T-helper 1 cell treated with Interleukin-12 subunit alpha and Interleukin-12 subunit beta and Interleukin-4 antibody, amounts not matched to agents 30 μg/mL and 1 μg/mL, for 36 hours (primary cell): ENCODE measurements around the gene ZNF283.

ENCODE experiments used
- H3K27ac Mint-ChIP-seq: one replicate; pipeline ENCODE4 v1.8.0; 2021; ENCODE audit warnings: mild to moderate bottlenecking, mixed read lengths
- H3K27me3 Mint-ChIP-seq: one replicate; pipeline ENCODE4 v1.8.0; 2021; ENCODE audit warnings: low read depth, mixed read lengths
- H3K36me3 Mint-ChIP-seq: one replicate; pipeline ENCODE4 v1.8.0; 2021; ENCODE audit warnings: low read depth, mixed read lengths
- H3K4me1 Mint-ChIP-seq: one replicate; pipeline ENCODE4 v1.8.0; 2021; ENCODE audit warnings: low read depth, mixed read lengths
- H3K4me3 Mint-ChIP-seq: one replicate; pipeline ENCODE4 v1.8.0; 2021; ENCODE audit warnings: mild to moderate bottlenecking, moderate library complexity, mixed read lengths
- H3K9me3 Mint-ChIP-seq: one replicate; pipeline ENCODE4 v1.8.0; 2021; ENCODE audit warnings: mixed read lengths

The ZNF283 gene

GRCh38 chr19:43826787-43827754 is at the start of gene ZNF283:
TSS of gene ZNF283 (plus strand) at chr19:43827321. CDS start at chr19:43833505, 6,184 bp downstream.
- Mint-ChIP-seq H3K27me3 (no peaks in the 10 kb centered on the region), H3K9me3 (peaks cover 31% of the 10 kb centered on the region), H3K27ac (no peak within 1 kb of the TSS), H3K4me3 (peak within 1 kb of the TSS; percentile 85), H3K4me1 (peaks cover 19% of the 10 kb centered on the region), H3K36me3 (peaks cover 27% of the 10 kb centered on the region)

- H3K9me3 Mint-ChIP-seq, result no peaks in the 10 kb centered on the region
- H3K27ac Mint-ChIP-seq, result peak overlapping the region; percentile 93
- no peaks in the 10 kb centered on the region for H3K27me3 Mint-ChIP-seq
- peaks cover 33% of the 10 kb centered on the region for H3K36me3 Mint-ChIP-seq
- H3K4me1 Mint-ChIP-seq, result peaks cover 73% of the 10 kb centered on the region
- H3K4me3 Mint-ChIP-seq, result peak overlapping the region; percentile 86
Measured at GRCh38 chr19:43778651-43779050, 48.5 kb upstream of the ZNF283 start.

GRCh38 chr19:43779147-43779819 is 47.8 kb upstream of the ZNF283 start:
- Mint-ChIP-seq H3K4me3 (peak overlapping the region; percentile 86), H3K27me3 (no peaks in the 10 kb centered on the region), H3K4me1 (peaks cover 80% of the 10 kb centered on the region), H3K36me3 (peaks cover 31% of the 10 kb centered on the region), H3K27ac (peak overlapping the region; percentile 93), H3K9me3 (no peaks in the 10 kb centered on the region)

GRCh38 chr19:43779820-43780219 is 47.3 kb upstream of the ZNF283 start:
- Mint-ChIP-seq H3K4me3 (peak overlapping the region; percentile 86), H3K27me3 (no peaks in the 10 kb centered on the region), H3K9me3 (no peaks in the 10 kb centered on the region), H3K27ac (peak overlapping the region; percentile 93), H3K36me3 (peaks cover 31% of the 10 kb centered on the region), H3K4me1 (peaks cover 82% of the 10 kb centered on the region)

- H3K27me3 Mint-ChIP-seq, result no peaks in the 10 kb centered on the region
- peak within 1 kb of the TSS; percentile 86 for H3K4me3 Mint-ChIP-seq
- peaks cover 22% of the 10 kb centered on the region for H3K36me3 Mint-ChIP-seq
- peak within 1 kb of the TSS; percentile 93 for H3K27ac Mint-ChIP-seq
- H3K4me1 Mint-ChIP-seq, result peaks cover 77% of the 10 kb centered on the region
- no peaks in the 10 kb centered on the region for H3K9me3 Mint-ChIP-seq
Measured at GRCh38 chr19:43780706-43781525, 46.2 kb upstream of the ZNF283 start, which contains the start of gene KCNN4. TSS of gene KCNN4 (minus strand) at chr19:43780973. CDS start at chr19:43780861, 112 bp downstream.

- Mint-ChIP-seq H3K4me3 (peak overlapping the region; percentile 86), H3K9me3 (no peaks in the 10 kb centered on the region), H3K27ac (peak overlapping the region; percentile 93), H3K4me1 (peaks cover 70% of the 10 kb centered on the region), H3K36me3 (peaks cover 18% of the 10 kb centered on the region), H3K27me3 (no peaks in the 10 kb centered on the region)
Measured at GRCh38 chr19:43781630-43782310, 45.4 kb upstream of the ZNF283 start.

GRCh38 chr19:43782311-43782660 is 44.8 kb upstream of the ZNF283 start:
- Mint-ChIP-seq H3K4me3 (peak overlapping the region; percentile 49), H3K9me3 (no peaks in the 10 kb centered on the region), H3K4me1 (peaks cover 65% of the 10 kb centered on the region), H3K27me3 (no peaks in the 10 kb centered on the region), H3K27ac (peak overlapping the region; percentile 58), H3K36me3 (peaks cover 15% of the 10 kb centered on the region)

- Mint-ChIP-seq H3K9me3 (no peaks in the 10 kb centered on the region), H3K4me3 (peak overlapping the region; percentile 49), H3K27me3 (no peaks in the 10 kb centered on the region), H3K27ac (peak overlapping the region; percentile 58), H3K36me3 (peaks cover 14% of the 10 kb centered on the region), H3K4me1 (peaks cover 62% of the 10 kb centered on the region)
Measured at GRCh38 chr19:43782689-43783231, 44.4 kb upstream of the ZNF283 start.

- Mint-ChIP-seq H3K4me3 (no peak overlapping the region), H3K27ac (peak overlapping the region; percentile 97), H3K9me3 (no peaks in the 10 kb centered on the region), H3K4me1 (peaks cover 53% of the 10 kb centered on the region), H3K27me3 (no peaks in the 10 kb centered on the region), H3K36me3 (peaks cover 12% of the 10 kb centered on the region)
Measured at GRCh38 chr19:43783636-43784035, 43.5 kb upstream of the ZNF283 start.

- Mint-ChIP-seq H3K4me1 (peaks cover 49% of the 10 kb centered on the region), H3K27me3 (no peaks in the 10 kb centered on the region), H3K36me3 (peaks cover 6% of the 10 kb centered on the region), H3K9me3 (no peaks in the 10 kb centered on the region), H3K27ac (peak overlapping the region; percentile 97), H3K4me3 (peak overlapping the region; percentile 65)
Measured at GRCh38 chr19:43784241-43784980, 42.7 kb upstream of the ZNF283 start.

GRCh38 chr19:43784981-43785808 is 41.9 kb upstream of the ZNF283 start:
- H3K4me1 Mint-ChIP-seq, result peaks cover 41% of the 10 kb centered on the region
- H3K9me3 Mint-ChIP-seq, result no peaks in the 10 kb centered on the region
- peak overlapping the region; percentile 52 for H3K4me3 Mint-ChIP-seq
- peak overlapping the region; percentile 97 for H3K27ac Mint-ChIP-seq
- peaks cover 3% of the 10 kb centered on the region for H3K27me3 Mint-ChIP-seq
- H3K36me3 Mint-ChIP-seq, result peaks cover 2% of the 10 kb centered on the region

- Mint-ChIP-seq H3K4me3 (no peak overlapping the region), H3K4me1 (peaks cover 34% of the 10 kb centered on the region), H3K9me3 (no peaks in the 10 kb centered on the region), H3K27ac (no peak overlapping the region), H3K36me3 (no peaks in the 10 kb centered on the region), H3K27me3 (peaks cover 3% of the 10 kb centered on the region)
Measured at GRCh38 chr19:43786665-43787064, 40.5 kb upstream of the ZNF283 start.
